ENCODE results near the gene SMAGP.

GRCh38 chr12:51265024-51265423 is 5.2 kb downstream of the SMAGP start:
- TF ChIP-seq EZH2phosphoT487 (conservative IDR thresholded peaks at IDR 0.05; ENCODE audit: low read length), result no peak
- TF ChIP-seq CTCF (IDR thresholded peaks at IDR 0.05; ENCODE audit: insufficient read depth, low read length, poor library complexity, severe bottlenecking), result no peak
